B cell (primary cell): ENCODE measurements around the gene PTGER2. TPM values are rescaled to one million over a fixed set of nuclear protein-coding genes. Genes with fewer than 3 reads are reported as not detected.

Experiments used
- ATAC-seq: fragments of 200-7000 bp; cut with Tn5 transposase; one replicate; pipeline ENCODE4 v1.10.0; 2021; ENCODE audit warnings: low read depth, mild to moderate bottlenecking, moderate number of reproducible peaks, moderate library complexity
- CTCF ChIA-PET: fragments of 350-600 bp; sonication (Branson Sonifier 250); formaldehyde crosslinking; loops from one replicate; lab custom pipeline; 2021; ENCODE audit warnings: antibody characterized with exemption, inconsistent platforms; lab: Charles Lee
- POLR2A ChIA-PET: fragments of 350-600 bp; sonication (Branson Sonifier 250); formaldehyde crosslinking; loops from one replicate; lab custom pipeline; 2021; ENCODE audit warnings: antibody characterized with exemption; lab: Charles Lee
- DNase-seq: peaks from one replicate; pipeline ENCODE4 v3.0.0; 2013
- H2AFZ ChIP-seq: 2 replicates; pipeline ENCODE4 v1.6.1; 2012; ENCODE audit warnings: mild to moderate bottlenecking, low read depth, low read length; ENCODE audit not compliant: insufficient read depth, poor library complexity, severe bottlenecking
- H3K27ac ChIP-seq, 2 donors: 1 replicate in 1 of 2; 2 replicates in 1 of 2; pipeline ENCODE4 v1.5.1; 2012 to 2013; ENCODE audit warnings: low read length in 2 of 2, mild to moderate bottlenecking in 2 of 2, moderate library complexity in 1 of 2
- H3K27me3 ChIP-seq, 4 experiments: fragments of 200-600 bp in 1 of 4; sonication (generic) in 1 of 4; replicated peaks in 1 of 4; 1 replicate in 2 of 4; 2 replicates in 2 of 4; pipeline versions ENCODE4 v1.6.1 to v1.7.0; 2013 to 2016; ENCODE audit warnings: low read length in 3 of 4, mild to moderate bottlenecking in 2 of 4, mixed read lengths in 1 of 4, moderate library complexity in 1 of 4; ENCODE audit not compliant: insufficient read depth in 4 of 4, control insufficient read depth in 3 of 4; ENCODE audit errors: control extremely low read depth in 1 of 4
- H3K36me3 ChIP-seq, 2 experiments: replicated peaks in 1 of 2; 1 replicate in 1 of 2; 2 replicates in 1 of 2; pipeline versions ENCODE4 v1.6.1 to v1.7.1; 2013; ENCODE audit warnings: low read length in 1 of 2; ENCODE audit not compliant: insufficient read depth in 2 of 2, control insufficient read depth in 1 of 2; ENCODE audit errors: control extremely low read depth in 1 of 2, extremely low read depth in 1 of 2
- H3K4me1 ChIP-seq, 2 donors: fragments of 200-600 bp in 1 of 2; sonication (generic) in 1 of 2; 1 replicate in 1 of 2; 2 replicates in 1 of 2; pipeline versions ENCODE4 v1.5.1 to v1.6.1; 2013 to 2017; ENCODE audit warnings: low read length in 2 of 2; ENCODE audit not compliant: control insufficient read depth in 2 of 2, insufficient read depth in 2 of 2
- H3K4me2 ChIP-seq: replicated peaks from 2 replicates; pipeline ENCODE3; 2012; ENCODE audit warnings: mild to moderate bottlenecking, low read depth, low read length; ENCODE audit not compliant: poor library complexity, severe bottlenecking
- H3K4me3 ChIP-seq, 5 experiments: fragments of 200-600 bp in 1 of 5; sonication (generic) in 1 of 5; 1 replicate in 3 of 5; 2 replicates in 2 of 5; pipeline versions ENCODE4 v1.5.1 to v1.7.0; 2011 to 2016; ENCODE audit warnings: low read length in 4 of 5, mild to moderate bottlenecking in 4 of 5, low read depth in 2 of 5, control low read depth in 1 of 5, moderate library complexity in 1 of 5; ENCODE audit not compliant: insufficient read depth in 1 of 5; ENCODE audit errors: control extremely low read depth in 1 of 5, extremely low read depth in 1 of 5
- H3K79me2 ChIP-seq: fragments of 200-600 bp; sonication (generic); one replicate; pipeline ENCODE4 v1.6.0; 2016; ENCODE audit warnings: low read length; ENCODE audit not compliant: control insufficient read depth, insufficient read depth
- H3K9ac ChIP-seq: fragments of 200-600 bp; sonication (generic); 2 replicates; pipeline ENCODE4 v1.6.1; 2017; ENCODE audit warnings: mild to moderate bottlenecking, low read length, moderate library complexity
- H3K9me3 ChIP-seq, 3 donors: one replicate each; pipeline versions ENCODE4 v1.6.1 to v1.7.1; 2013; ENCODE audit warnings: low read length in 2 of 3; ENCODE audit not compliant: control insufficient read depth in 2 of 3, insufficient read depth in 1 of 3; ENCODE audit errors: control extremely low read depth in 1 of 3
- H4K20me1 ChIP-seq: 2 replicates; pipeline ENCODE4 v1.6.0; 2012; ENCODE audit warnings: mild to moderate bottlenecking, low read length; ENCODE audit not compliant: insufficient read depth, control insufficient read depth, poor library complexity, severe bottlenecking
- H3K27ac Mint-ChIP-seq: one replicate; pipeline ENCODE4 v1.8.0; 2021; ENCODE audit warnings: mixed read lengths
- H3K27me3 Mint-ChIP-seq: one replicate; pipeline ENCODE4 v1.8.0; 2021; ENCODE audit warnings: mixed read lengths
- H3K4me1 Mint-ChIP-seq: one replicate; pipeline ENCODE4 v1.8.0; 2021; ENCODE audit warnings: mixed read lengths
- H3K4me3 Mint-ChIP-seq: one replicate; pipeline ENCODE4 v1.8.0; 2021; ENCODE audit warnings: mixed read lengths
- H3K9me3 Mint-ChIP-seq: one replicate; pipeline ENCODE4 v1.8.0; 2022; ENCODE audit warnings: mixed read lengths; ENCODE audit not compliant: insufficient read depth
- CTCF ChIP-seq: fragments of 200-600 bp; IDR thresholded peaks from one replicate; pipeline ENCODE4 v1.8.0; 2022; ENCODE audit warnings: antibody characterized with exemption, mild to moderate bottlenecking
- EZH2 ChIP-seq: IDR thresholded peaks from 2 replicates; pipeline ENCODE4 v1.6.1; 2012; ENCODE audit warnings: borderline replicate concordance, low read depth, mild to moderate bottlenecking, moderate library complexity, low read length; ENCODE audit not compliant: insufficient read depth, poor library complexity, severe bottlenecking
- WGBS: methylation state at CpG from one replicate; pipeline ENCODE4 v1.1.5; 2013; ENCODE audit warnings: missing lambda C conversion rate; ENCODE audit not compliant: insufficient coverage; 5-methylcytosine and 5-hydroxymethylcytosine counted together
- intact Hi-C: fragments of 100-400 bp; cut with micrococcal nuclease; formaldehyde crosslinking; loops from one replicate; pipeline ENCODE4 v1.10.0; 2022
- polyA plus RNA-seq: library from polyadenylated mRNA; depleted of rRNA; stranded (reverse); fragments of >200 nt; gene quantifications from 2 replicates; pipeline ENCODE4 v1.2.3, GENCODE V29; 2012
- total RNA-seq, 2 donors: library from RNA; stranded (reverse); fragments of 120-200 nt in 1 of 2; gene quantifications; 1 replicate in 1 of 2; 2 replicates in 1 of 2; pipeline versions ENCODE4 v1.2.3 to v1.2.4, GENCODE V29; 2013 to 2022

PTGER2 gene
- total and polyA plus RNA-seq, 2 donors (not counting 1 experiment from before 2014, with no cell fraction given) = 0.32 to 0.92 TPM

- no peak overlapping the region for H2AFZ ChIP-seq
- H3K27ac ChIP-seq = no peak overlapping the region
- TF ChIP-seq CTCF = no peak
- no peak overlapping the region for H3K4me2 ChIP-seq
- CTCF ChIA-PET = interaction anchor here (0.8 to 1.1 kb wide), 2 partner anchors 11 kb away, joined by 3 to 4 read pairs; no protein-coding TSS in a partner anchor
- H3K9ac ChIP-seq = no peak overlapping the region
- H3K4me1 Mint-ChIP-seq = peaks cover 37% of the 10 kb centered on the region
- H3K4me1 ChIP-seq = peaks cover 27 to 36% of the 10 kb centered on the region in 2 donors
- WGBS = 94% methylated on average over 7 of the region's 8 CpGs
- intact Hi-C loops = no loop called here
- DNase-seq (no peak), ATAC-seq (no peak)
- H3K27me3 ChIP-seq = peaks cover 0 to 37% (median 28%) of the 10 kb centered on the region in 4 experiments
- H3K4me3 ChIP-seq = no peak overlapping the region
- no peak overlapping the region for H3K4me3 Mint-ChIP-seq
- no peaks in the 10 kb centered on the region for H4K20me1 ChIP-seq
- H3K27me3 Mint-ChIP-seq = peaks cover 59% of the 10 kb centered on the region
- no peaks in the 10 kb centered on the region for H3K9me3 Mint-ChIP-seq
- H3K27ac Mint-ChIP-seq = no peak overlapping the region
- POLR2A ChIA-PET = no interaction called here
- no peaks in the 10 kb centered on the region for H3K79me2 ChIP-seq
- peaks cover 0 to 9% (median 0%) of the 10 kb centered on the region in 3 donors for H3K9me3 ChIP-seq
- H3K36me3 ChIP-seq = no peaks in the 10 kb centered on the region
Observed at GRCh38 chr14:52269982-52270381, 44.1 kb upstream of the PTGER2 start.

GRCh38 chr14:52271538-52271937 is 42.6 kb upstream of the PTGER2 start:
- Histone ChIP-seq H3K4me2 (no peak overlapping the region), H3K9me3 (peaks cover 0 to 9% (median 0%) of the 10 kb centered on the region in 3 donors), H3K4me3 (no peak overlapping the region), H3K27me3 (peaks cover 0 to 32% (median 24%) of the 10 kb centered on the region in 4 experiments), H3K4me1 (peaks cover 19 to 23% of the 10 kb centered on the region in 2 donors), H3K36me3 (no peaks in the 10 kb centered on the region), H2AFZ (no peak overlapping the region), H3K27ac (no peak overlapping the region), H3K9ac (no peak overlapping the region), H4K20me1 (no peaks in the 10 kb centered on the region), H3K79me2 (no peaks in the 10 kb centered on the region)
- TF ChIP-seq EZH2 (no peak), CTCF (no peak)
- WGBS = no CpG with 5 or more reads among the region's 1 CpG
- POLR2A ChIA-PET = no interaction called here
- intact Hi-C loops = no loop called here
- Mint-ChIP-seq H3K4me3 (no peak overlapping the region), H3K4me1 (peaks cover 28% of the 10 kb centered on the region), H3K27ac (no peak overlapping the region), H3K9me3 (no peaks in the 10 kb centered on the region), H3K27me3 (peaks cover 46% of the 10 kb centered on the region)
- DNase-seq (no peak), ATAC-seq (no peak)
- CTCF ChIA-PET = interaction anchor here (1.0 kb wide), 1 partner anchor 141 kb away, joined by 3 read pairs; no protein-coding TSS in a partner anchor
